SK-N-SH (cell line): ENCODE results near the gene RADIL.

Experiments used
- FOXM1 ChIP-seq: IDR thresholded peaks from 2 replicates; pipeline ENCODE4 v1.4.0; 2012; ENCODE audit warnings: low read depth, mild to moderate bottlenecking
- MAX ChIP-seq: IDR thresholded peaks from 2 replicates; pipeline ENCODE4 v1.4.0; 2012; ENCODE audit warnings: low read depth
- TF ChIP-seq, protein P1 (sequence below): fragments of 200-600 bp; sonication (generic); IDR thresholded peaks from 2 replicates; pipeline ENCODE4 v1.6.1; 2017; ENCODE audit warnings: antibody characterized with exemption, mild to moderate bottlenecking, moderate library complexity

DNA sequence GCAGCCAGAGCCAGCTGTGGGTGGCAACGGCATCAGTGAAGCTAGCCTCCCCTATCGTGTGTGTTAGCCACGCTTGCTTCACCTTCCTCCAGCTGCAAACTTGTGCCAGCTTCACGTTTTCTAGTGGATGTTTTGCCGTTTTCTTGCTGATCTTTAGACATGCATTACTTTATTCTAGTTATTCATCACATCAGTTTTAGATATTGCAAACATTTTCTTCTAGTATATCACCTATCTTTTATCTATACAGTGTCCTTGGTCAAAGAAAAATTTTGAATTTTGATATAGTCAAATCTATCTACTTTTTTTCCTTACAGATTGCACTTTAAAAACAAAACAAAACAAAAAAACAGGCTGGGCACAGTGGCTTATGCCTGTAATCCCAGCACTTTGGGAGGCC is 15.0 kb downstream of the RADIL start:
- TF ChIP-seq, protein P1, sequence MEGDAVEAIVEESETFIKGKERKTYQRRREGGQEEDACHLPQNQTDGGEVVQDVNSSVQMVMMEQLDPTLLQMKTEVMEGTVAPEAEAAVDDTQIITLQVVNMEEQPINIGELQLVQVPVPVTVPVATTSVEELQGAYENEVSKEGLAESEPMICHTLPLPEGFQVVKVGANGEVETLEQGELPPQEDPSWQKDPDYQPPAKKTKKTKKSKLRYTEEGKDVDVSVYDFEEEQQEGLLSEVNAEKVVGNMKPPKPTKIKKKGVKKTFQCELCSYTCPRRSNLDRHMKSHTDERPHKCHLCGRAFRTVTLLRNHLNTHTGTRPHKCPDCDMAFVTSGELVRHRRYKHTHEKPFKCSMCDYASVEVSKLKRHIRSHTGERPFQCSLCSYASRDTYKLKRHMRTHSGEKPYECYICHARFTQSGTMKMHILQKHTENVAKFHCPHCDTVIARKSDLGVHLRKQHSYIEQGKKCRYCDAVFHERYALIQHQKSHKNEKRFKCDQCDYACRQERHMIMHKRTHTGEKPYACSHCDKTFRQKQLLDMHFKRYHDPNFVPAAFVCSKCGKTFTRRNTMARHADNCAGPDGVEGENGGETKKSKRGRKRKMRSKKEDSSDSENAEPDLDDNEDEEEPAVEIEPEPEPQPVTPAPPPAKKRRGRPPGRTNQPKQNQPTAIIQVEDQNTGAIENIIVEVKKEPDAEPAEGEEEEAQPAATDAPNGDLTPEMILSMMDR = no peak
- TF ChIP-seq FOXM1 (no peak), MAX (no peak)
